HG02970 (cell line): ENCODE data around the gene PRKAR2A.

Source experiments
- ATAC-seq: cut with Tn5 transposase; IDR thresholded peaks from one replicate; pipeline ENCODE4 v1.9.1; 2021; ENCODE audit warnings: mild to moderate bottlenecking, moderate library complexity, moderate number of reproducible peaks; ENCODE audit not compliant: unreplicated experiment, low FRiP score

The PRKAR2A gene

GRCh38 chr3:48847504-48848423, at the start of gene PRKAR2A:
TSS of gene PRKAR2A (minus strand) at chr3:48847874. CDS start at chr3:48847596, 278 bp downstream.
- ATAC-seq: peak; percentile 86

GRCh38 chr3:48896936-48897335, 49.3 kb upstream of the PRKAR2A start:
- no peak for ATAC-seq

GRCh38 chr3:48894516-48894915, 46.8 kb upstream of the PRKAR2A start:
- ATAC-seq: no peak

GRCh38 chr3:48891606-48892005, 43.9 kb upstream of the PRKAR2A start:
- ATAC-seq: no peak

GRCh38 chr3:48885753-48886152, 38.1 kb upstream of the PRKAR2A start:
- ATAC-seq: no peak

- no peak for ATAC-seq
Measured at GRCh38 chr3:48881652-48882114, 34.0 kb upstream of the PRKAR2A start.

GRCh38 chr3:48881006-48881405, 33.3 kb upstream of the PRKAR2A start:
- no peak for ATAC-seq

- ATAC-seq: no peak
Measured at GRCh38 chr3:48879994-48880377, 32.3 kb upstream of the PRKAR2A start.

GRCh38 chr3:48879307-48879993, 31.8 kb upstream of the PRKAR2A start:
- ATAC-seq: no peak

- ATAC-seq: no peak
Measured at GRCh38 chr3:48877671-48878070, 30.0 kb upstream of the PRKAR2A start.

GRCh38 chr3:48863122-48863521, 15.4 kb upstream of the PRKAR2A start:
- no peak for ATAC-seq

- ATAC-seq: no peak
Measured at GRCh38 chr3:48859206-48859605, 11.5 kb upstream of the PRKAR2A start.

- ATAC-seq: no peak
Measured at GRCh38 chr3:48858709-48859108, 11.0 kb upstream of the PRKAR2A start.

GRCh38 chr3:48857641-48858040, 10.0 kb upstream of the PRKAR2A start:
- ATAC-seq: no peak

- ATAC-seq: no peak
Measured at GRCh38 chr3:48856469-48856868, 8.8 kb upstream of the PRKAR2A start.

GRCh38 chr3:48855681-48856447, 8.2 kb upstream of the PRKAR2A start:
- no peak for ATAC-seq

- ATAC-seq: no peak
Measured at GRCh38 chr3:48852151-48852550, 4.5 kb upstream of the PRKAR2A start.

- no peak for ATAC-seq
Measured at GRCh38 chr3:48851407-48851806, 3.7 kb upstream of the PRKAR2A start.

- no peak for ATAC-seq
Measured at GRCh38 chr3:48848816-48849515, 1.3 kb upstream of the PRKAR2A start.

GRCh38 chr3:48847053-48847503, 596 bp downstream of the PRKAR2A start:
- ATAC-seq: no peak
